Loucy (cell line): ENCODE measurements around the gene XPNPEP1.

Source experiments
- H2AFZ ChIP-seq: fragments of 200-600 bp; sonication (generic); 2 replicates; pipeline ENCODE4 v1.6.0; 2016; ENCODE audit warnings: antibody characterized with exemption, mild to moderate bottlenecking, low read length, moderate library complexity
- H3F3A ChIP-seq: fragments of 200-600 bp; 2 replicates; pipeline ENCODE4 v1.6.0; 2016; ENCODE audit warnings: antibody characterized with exemption, low read depth, mild to moderate bottlenecking
- H3K27me3 ChIP-seq: fragments of 200-600 bp; sonication (generic); 2 replicates; pipeline ENCODE4 v1.6.1; 2014; ENCODE audit warnings: low read length, mild to moderate bottlenecking; ENCODE audit not compliant: insufficient read depth, poor library complexity, severe bottlenecking
- H3K36me3 ChIP-seq: fragments of 200-600 bp; sonication (generic); 2 replicates; pipeline ENCODE4 v1.6.1; 2016; ENCODE audit warnings: low read length; ENCODE audit not compliant: insufficient read depth
- H3K4me1 ChIP-seq: fragments of 200-600 bp; sonication (generic); 2 replicates; pipeline ENCODE4 v1.5.1; 2014; ENCODE audit warnings: low read length, mild to moderate bottlenecking; ENCODE audit not compliant: insufficient read depth, poor library complexity, severe bottlenecking
- H3K4me2 ChIP-seq: fragments of 200-600 bp; sonication (generic); 2 replicates; pipeline ENCODE4 v1.6.0; 2014; ENCODE audit warnings: antibody characterized with exemption, low read length, low read depth, mild to moderate bottlenecking; ENCODE audit not compliant: poor library complexity, severe bottlenecking
- H3K4me3 ChIP-seq: fragments of 200-600 bp; sonication (generic); 2 replicates; pipeline ENCODE4 v1.5.1; 2014; ENCODE audit warnings: low read length, mild to moderate bottlenecking, mixed read lengths; ENCODE audit not compliant: poor library complexity, severe bottlenecking
- H3K79me2 ChIP-seq: fragments of 200-600 bp; sonication (generic); 2 replicates; pipeline ENCODE4 v1.6.1; 2014; ENCODE audit warnings: low read length; ENCODE audit not compliant: insufficient read depth
- H3K9ac ChIP-seq: fragments of 200-600 bp; sonication (generic); 2 replicates; pipeline ENCODE4 v1.6.0; 2014; ENCODE audit warnings: mild to moderate bottlenecking, low read depth, low read length, moderate library complexity; ENCODE audit not compliant: poor library complexity, severe bottlenecking
- H3K9me2 ChIP-seq: fragments of 200-600 bp; sonication (generic); replicated peaks from 2 replicates; pipeline ENCODE4 v1.6.1; 2016; ENCODE audit warnings: low read depth, low read length, mixed read lengths
- H3K9me3 ChIP-seq: fragments of 200-600 bp; sonication (generic); 2 replicates; pipeline ENCODE4 v1.6.1; 2014; ENCODE audit warnings: mild to moderate bottlenecking, antibody characterized with exemption, low read length, low read depth; ENCODE audit not compliant: insufficient read depth
- H4K20me1 ChIP-seq: fragments of 200-600 bp; sonication (generic); 2 replicates; pipeline ENCODE4 v1.6.0; 2014; ENCODE audit warnings: antibody characterized with exemption, low read length, mild to moderate bottlenecking; ENCODE audit not compliant: insufficient read depth, poor library complexity, severe bottlenecking
- CTCF ChIP-seq: fragments of 200-600 bp; sonication (generic); conservative IDR thresholded peaks from 2 replicates; pipeline ENCODE4 v1.5.1; 2014; ENCODE audit warnings: mild to moderate bottlenecking, antibody characterized with exemption, low read length
- EZH2phosphoT487 ChIP-seq: fragments of 200-600 bp; IDR thresholded peaks from 2 replicates; pipeline ENCODE4 v1.6.1; 2018; ENCODE audit warnings: antibody characterized with exemption, mild to moderate bottlenecking, moderate library complexity, borderline replicate concordance

The XPNPEP1 gene

GRCh38 chr10:109877546-109877945 is 45.8 kb downstream of the XPNPEP1 start:
- TF ChIP-seq EZH2phosphoT487 (no peak), CTCF (no peak)
- Histone ChIP-seq H3K9ac (no peak overlapping the region), H4K20me1 (no peaks in the 10 kb centered on the region), H3K27me3 (no peaks in the 10 kb centered on the region), H3K9me3 (no peaks in the 10 kb centered on the region), H3K4me1 (no peaks in the 10 kb centered on the region), H3K9me2 (no peaks in the 10 kb centered on the region), H3K36me3 (peaks cover 81% of the 10 kb centered on the region), H3K79me2 (no peaks in the 10 kb centered on the region), H3F3A (no peaks in the 10 kb centered on the region), H3K4me2 (no peak overlapping the region), H3K4me3 (no peak overlapping the region), H2AFZ (no peak overlapping the region)

GRCh38 chr10:109875828-109876821 is 47.2 kb downstream of the XPNPEP1 start:
- no peaks in the 10 kb centered on the region for H4K20me1 ChIP-seq
- no peaks in the 10 kb centered on the region for H3F3A ChIP-seq
- H3K4me2 ChIP-seq = no peak overlapping the region
- peaks cover 81% of the 10 kb centered on the region for H3K36me3 ChIP-seq
- H3K9ac ChIP-seq = no peak overlapping the region
- no peak overlapping the region for H3K4me3 ChIP-seq
- no peaks in the 10 kb centered on the region for H3K9me2 ChIP-seq
- TF ChIP-seq CTCF (no peak), EZH2phosphoT487 (no peak)
- no peaks in the 10 kb centered on the region for H3K9me3 ChIP-seq
- H3K79me2 ChIP-seq = no peaks in the 10 kb centered on the region
- H3K4me1 ChIP-seq = no peaks in the 10 kb centered on the region
- H2AFZ ChIP-seq = no peak overlapping the region
- H3K27me3 ChIP-seq = no peaks in the 10 kb centered on the region

GRCh38 chr10:109875151-109875568 is 48.2 kb downstream of the XPNPEP1 start:
- TF ChIP-seq CTCF (no peak), EZH2phosphoT487 (no peak)
- Histone ChIP-seq H3K9me3 (no peaks in the 10 kb centered on the region), H4K20me1 (no peaks in the 10 kb centered on the region), H3K79me2 (no peaks in the 10 kb centered on the region), H3F3A (no peaks in the 10 kb centered on the region), H3K9ac (no peak overlapping the region), H2AFZ (no peak overlapping the region), H3K4me2 (no peak overlapping the region), H3K4me1 (no peaks in the 10 kb centered on the region), H3K36me3 (peaks cover 81% of the 10 kb centered on the region), H3K9me2 (no peaks in the 10 kb centered on the region), H3K27me3 (no peaks in the 10 kb centered on the region), H3K4me3 (no peak overlapping the region)
